ENCODE data around the gene OS9.

OS9 gene

GRCh38 chr12:57734591-57734990 lies 40.7 kb downstream of the OS9 start:
- peak overlapping the region; percentile 68 for H3K27ac Mint-ChIP-seq
- H3K4me3 Mint-ChIP-seq = no peak overlapping the region
- no peaks in the 10 kb centered on the region for H3K27me3 Mint-ChIP-seq
- peaks cover 7% of the 10 kb centered on the region for H3K36me3 Mint-ChIP-seq
- peaks cover 18% of the 10 kb centered on the region for H3K4me1 Mint-ChIP-seq (ENCODE audit: low read depth)
- no peaks in the 10 kb centered on the region for H3K9me3 Mint-ChIP-seq (ENCODE audit: low read depth)

DNA sequence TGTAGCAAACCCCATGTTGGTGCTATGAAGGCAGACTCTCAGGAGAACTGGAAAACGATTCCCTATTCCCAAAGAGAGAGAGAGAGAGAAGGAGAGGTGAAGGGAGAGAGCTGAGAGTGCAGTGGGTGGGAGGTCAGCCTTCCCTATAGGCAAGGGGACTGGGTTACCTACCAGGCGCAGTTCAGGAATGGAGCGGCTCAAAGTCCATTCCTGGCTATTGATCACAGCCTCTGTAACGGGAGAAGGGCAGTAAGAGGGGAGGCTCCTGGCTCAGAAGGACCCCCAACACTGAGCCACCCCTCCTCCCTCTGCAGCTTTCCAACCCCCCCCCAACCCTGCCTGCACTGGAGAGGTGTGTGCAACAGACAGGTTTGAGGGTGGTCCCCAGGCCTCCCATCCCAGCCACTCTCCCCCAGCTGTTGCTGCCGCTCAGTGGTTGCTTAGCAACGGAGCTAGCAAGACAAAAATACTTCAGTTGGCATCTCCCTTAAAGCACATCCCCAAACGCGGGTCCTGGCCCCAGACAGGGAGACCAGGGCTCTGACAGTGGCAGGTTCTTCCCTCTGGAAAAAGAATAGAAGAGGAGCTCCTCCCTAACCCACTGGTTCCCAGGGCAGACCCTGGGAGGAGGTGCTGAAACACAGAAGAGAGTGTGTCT lies 41.4 kb downstream of the OS9 start:
- no peak overlapping the region for H3K27ac Mint-ChIP-seq
- peaks cover 7% of the 10 kb centered on the region for H3K36me3 Mint-ChIP-seq
- H3K4me1 Mint-ChIP-seq (ENCODE audit: low read depth) = peaks cover 24% of the 10 kb centered on the region
- H3K9me3 Mint-ChIP-seq (ENCODE audit: low read depth) = no peaks in the 10 kb centered on the region
- no peak overlapping the region for H3K4me3 Mint-ChIP-seq
- no peaks in the 10 kb centered on the region for H3K27me3 Mint-ChIP-seq

DNA sequence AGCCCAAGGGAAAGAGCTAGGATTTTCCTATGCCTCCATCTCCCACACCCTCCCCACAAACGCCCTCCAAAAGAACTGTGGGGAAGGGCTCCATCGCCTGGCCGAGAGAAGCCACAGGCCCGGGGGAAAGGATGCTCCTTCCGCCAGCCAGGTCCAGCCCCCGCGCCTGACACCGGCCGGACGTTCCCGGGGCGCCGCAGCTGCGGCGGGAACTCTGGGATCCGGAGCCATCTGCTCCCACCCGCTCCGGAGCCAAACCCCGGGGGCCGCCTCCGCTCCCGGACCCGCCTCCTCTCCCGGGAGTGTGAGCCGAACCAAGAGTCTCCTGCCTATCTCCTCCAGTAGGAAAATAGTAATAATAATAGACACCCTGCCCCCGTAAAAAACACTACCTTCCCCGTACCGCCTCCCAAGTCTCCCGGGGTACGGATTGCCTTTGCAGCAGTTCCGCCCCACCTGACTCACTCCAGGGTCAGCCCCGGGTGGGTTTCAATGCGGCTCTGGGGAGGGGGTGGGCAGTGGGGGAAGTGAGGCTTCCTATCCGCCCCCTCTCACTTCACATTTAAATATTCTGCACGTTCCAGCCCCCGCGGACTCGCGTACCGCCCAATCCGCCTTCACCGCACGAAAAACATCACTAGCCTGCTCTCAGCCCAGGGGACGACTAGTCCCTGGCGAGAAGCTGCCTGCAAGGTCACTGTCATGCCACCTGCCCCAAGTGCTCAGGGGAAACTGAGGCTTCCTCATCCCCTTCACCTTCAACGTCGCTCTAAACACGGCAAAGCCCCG lies 42.2 kb downstream of the OS9 start:
- Mint-ChIP-seq H3K9me3 (ENCODE audit: low read depth) (no peaks in the 10 kb centered on the region), H3K4me3 (no peak overlapping the region), H3K27ac (peak overlapping the region; percentile 34), H3K4me1 (ENCODE audit: low read depth) (peaks cover 31% of the 10 kb centered on the region), H3K36me3 (peaks cover 7% of the 10 kb centered on the region), H3K27me3 (no peaks in the 10 kb centered on the region)

GRCh38 chr12:57736741-57737466 lies 43.0 kb downstream of the OS9 start:
- no peak overlapping the region for H3K4me3 Mint-ChIP-seq
- no peaks in the 10 kb centered on the region for H3K9me3 Mint-ChIP-seq (ENCODE audit: low read depth)
- peaks cover 5% of the 10 kb centered on the region for H3K36me3 Mint-ChIP-seq
- peak overlapping the region; percentile 34 for H3K27ac Mint-ChIP-seq
- no peaks in the 10 kb centered on the region for H3K27me3 Mint-ChIP-seq
- peaks cover 38% of the 10 kb centered on the region for H3K4me1 Mint-ChIP-seq (ENCODE audit: low read depth)

- H3K27ac Mint-ChIP-seq = no peak overlapping the region
- no peaks in the 10 kb centered on the region for H3K9me3 Mint-ChIP-seq (ENCODE audit: low read depth)
- peaks cover 5% of the 10 kb centered on the region for H3K36me3 Mint-ChIP-seq
- H3K4me1 Mint-ChIP-seq (ENCODE audit: low read depth) = peaks cover 45% of the 10 kb centered on the region
- no peaks in the 10 kb centered on the region for H3K27me3 Mint-ChIP-seq
- no peak overlapping the region for H3K4me3 Mint-ChIP-seq
These were observed 43.8 kb downstream of the OS9 start for GRCh38 chr12:57737467-57738460.

DNA sequence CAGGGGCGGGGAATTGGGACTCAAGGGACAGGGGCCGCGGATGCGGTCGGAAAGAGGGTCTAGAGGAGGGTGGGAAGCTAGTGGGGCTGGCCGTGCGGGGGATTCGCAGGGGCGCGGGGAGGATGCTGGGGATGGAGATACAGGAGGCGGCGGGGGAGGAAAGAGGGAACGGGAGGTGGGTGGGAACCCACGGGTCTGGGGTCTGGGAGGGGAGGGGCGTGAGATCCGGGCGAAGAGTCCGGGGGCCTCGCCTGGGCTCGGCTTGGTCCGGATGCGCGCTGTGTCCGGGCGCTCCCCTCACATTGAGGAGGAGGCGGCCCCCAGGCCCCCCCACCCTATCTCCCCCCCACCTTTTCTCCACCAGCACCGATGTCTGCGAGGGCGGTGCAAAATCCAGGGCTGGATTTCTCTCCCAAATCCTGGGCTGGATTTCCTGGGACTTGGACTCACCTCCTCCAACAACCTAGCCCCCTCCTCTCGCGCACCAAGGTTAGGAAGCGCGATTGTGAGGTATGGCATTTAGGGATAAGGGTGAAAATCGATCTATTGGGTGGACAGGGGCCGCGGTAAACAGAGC lies 44.8 kb downstream of the OS9 start, which contains the start of gene AGAP2:
TSS of gene AGAP2 (minus strand) at position 82 of the 577 bp plus-strand sequence. CDS start 496 bp downstream, outside the sequence.
- H3K27me3 Mint-ChIP-seq = no peaks in the 10 kb centered on the region
- H3K4me1 Mint-ChIP-seq (ENCODE audit: low read depth) = peaks cover 48% of the 10 kb centered on the region
- peak within 1 kb of the TSS; percentile 79 for H3K4me3 Mint-ChIP-seq
- H3K9me3 Mint-ChIP-seq (ENCODE audit: low read depth) = no peaks in the 10 kb centered on the region
- peak within 1 kb of the TSS; percentile 69 for H3K27ac Mint-ChIP-seq
- H3K36me3 Mint-ChIP-seq = peaks cover 5% of the 10 kb centered on the region

DNA sequence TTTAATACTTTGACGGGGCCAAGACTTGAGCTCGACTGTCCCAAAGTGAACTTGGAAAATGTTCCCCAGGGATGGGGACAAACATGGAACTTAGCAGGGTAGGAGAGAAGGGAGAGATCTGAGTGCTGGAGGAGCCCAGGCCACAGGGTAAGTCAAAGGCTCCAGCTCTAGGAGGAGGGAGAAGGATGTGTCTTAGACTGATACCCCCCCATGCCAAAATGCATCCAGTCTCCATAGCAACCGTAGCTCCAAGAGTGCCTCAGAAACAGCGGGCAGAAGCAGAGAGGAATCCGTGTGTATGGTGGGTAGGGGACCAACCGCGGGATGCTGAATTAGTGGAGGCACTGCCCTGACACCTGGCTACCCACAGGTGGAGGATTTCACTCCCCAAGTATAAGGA lies 45.5 kb downstream of the OS9 start:
- Mint-ChIP-seq H3K36me3 (peaks cover 3% of the 10 kb centered on the region), H3K4me1 (ENCODE audit: low read depth) (peaks cover 55% of the 10 kb centered on the region), H3K4me3 (peak overlapping the region; percentile 79), H3K27me3 (no peaks in the 10 kb centered on the region), H3K27ac (peak overlapping the region; percentile 69), H3K9me3 (ENCODE audit: low read depth) (no peaks in the 10 kb centered on the region)

DNA sequence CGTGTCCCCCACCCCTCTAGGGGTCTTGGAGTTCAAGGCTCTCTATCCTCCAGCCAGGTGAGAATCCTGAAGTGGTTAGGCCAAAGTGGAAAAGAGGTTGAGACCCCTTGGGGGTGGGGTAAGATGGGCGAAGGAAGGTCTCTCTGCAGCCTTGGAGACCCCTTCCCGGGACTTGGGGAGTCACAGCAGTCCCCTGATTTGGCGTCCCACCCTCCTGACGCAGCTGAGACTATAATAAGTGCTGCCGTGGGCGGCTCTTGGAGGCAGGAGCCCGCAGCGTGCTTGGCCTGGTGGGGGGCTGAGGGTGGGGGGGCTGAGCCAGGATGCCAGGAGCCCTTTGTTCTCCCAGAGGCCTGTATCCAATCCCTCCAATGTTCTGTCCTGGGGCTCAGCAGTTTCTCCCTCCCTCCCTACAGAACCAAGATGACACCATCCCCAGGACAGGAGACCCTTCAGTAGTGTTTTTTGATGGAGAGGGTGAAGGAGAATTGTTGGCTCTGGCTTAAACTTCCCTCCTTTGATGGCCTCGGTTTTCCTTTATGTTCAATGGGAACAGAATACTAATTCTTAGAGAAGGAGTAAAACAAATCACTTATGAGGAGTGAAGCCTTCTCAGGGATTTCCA lies 46.1 kb downstream of the OS9 start:
- peaks cover 58% of the 10 kb centered on the region for H3K4me1 Mint-ChIP-seq (ENCODE audit: low read depth)
- H3K9me3 Mint-ChIP-seq (ENCODE audit: low read depth) = no peaks in the 10 kb centered on the region
- peak overlapping the region; percentile 90 for H3K4me3 Mint-ChIP-seq
- no peaks in the 10 kb centered on the region for H3K27me3 Mint-ChIP-seq
- no peaks in the 10 kb centered on the region for H3K36me3 Mint-ChIP-seq
- H3K27ac Mint-ChIP-seq = peak overlapping the region; percentile 69

GRCh38 chr12:57740656-57741412 lies 46.9 kb downstream of the OS9 start:
- Mint-ChIP-seq H3K4me1 (ENCODE audit: low read depth) (peaks cover 61% of the 10 kb centered on the region), H3K36me3 (no peaks in the 10 kb centered on the region)

DNA sequence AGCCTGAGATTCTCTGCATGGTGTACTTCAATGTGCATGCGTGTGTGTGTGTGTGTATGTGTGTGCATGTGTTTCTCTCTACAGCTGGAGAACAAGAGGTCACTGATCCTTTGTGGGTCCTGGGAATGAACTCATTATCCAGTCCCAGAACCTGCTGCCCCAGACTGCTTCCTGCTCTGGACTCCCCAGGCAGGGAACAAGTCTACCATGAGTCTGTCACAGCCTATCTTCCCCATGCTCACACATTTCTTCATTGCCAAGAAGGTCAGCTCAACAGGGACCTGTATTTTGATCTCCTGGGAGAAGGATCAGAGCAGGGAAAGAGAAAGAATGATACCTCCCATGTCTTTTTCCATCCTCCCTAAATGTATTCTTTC lies 47.5 kb downstream of the OS9 start:
- no peaks in the 10 kb centered on the region for H3K9me3 Mint-ChIP-seq (ENCODE audit: low read depth)

More at GRCh38 chr12:57740656-57741412, 46.9 kb downstream of the OS9 start:
- Mint-ChIP-seq H3K4me3 (peak overlapping the region; percentile 90), H3K27ac (peak overlapping the region; percentile 83), H3K9me3 (ENCODE audit: low read depth) (no peaks in the 10 kb centered on the region), H3K27me3 (no peaks in the 10 kb centered on the region)

GRCh38 chr12:57741844-57742738 lies 48.2 kb downstream of the OS9 start:
- Mint-ChIP-seq H3K4me3 (peak overlapping the region; percentile 90), H3K9me3 (ENCODE audit: low read depth) (no peaks in the 10 kb centered on the region), H3K27ac (peak overlapping the region; percentile 83), H3K4me1 (ENCODE audit: low read depth) (peaks cover 64% of the 10 kb centered on the region), H3K36me3 (no peaks in the 10 kb centered on the region), H3K27me3 (no peaks in the 10 kb centered on the region)

More for the DNA sequence above, 47.5 kb downstream of the OS9 start:
- Mint-ChIP-seq H3K4me1 (ENCODE audit: low read depth) (peaks cover 65% of the 10 kb centered on the region), H3K36me3 (no peaks in the 10 kb centered on the region), H3K27ac (peak overlapping the region; percentile 83), H3K27me3 (no peaks in the 10 kb centered on the region), H3K4me3 (peak overlapping the region; percentile 90)

DNA sequence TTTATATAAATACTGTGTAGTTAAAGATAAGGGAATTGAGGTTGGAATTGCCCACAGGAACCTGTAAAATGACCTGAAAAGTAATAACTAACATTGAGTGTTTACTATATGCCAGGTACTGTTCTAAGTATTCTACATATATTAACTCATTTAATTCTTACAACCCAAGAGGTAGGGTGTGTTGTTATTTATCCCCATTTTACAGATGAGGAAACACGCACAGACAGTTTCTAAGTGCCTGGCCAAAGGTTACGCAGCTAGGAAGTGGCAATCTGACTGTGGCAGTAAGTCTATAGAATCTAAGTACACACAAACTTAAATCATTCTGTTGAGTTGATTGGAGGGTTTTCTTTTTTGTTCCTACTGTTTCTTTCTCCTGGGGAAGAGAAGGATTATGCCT lies 49.8 kb downstream of the OS9 start:
- peak overlapping the region; percentile 6 for H3K27ac Mint-ChIP-seq
- H3K36me3 Mint-ChIP-seq = no peaks in the 10 kb centered on the region
- H3K4me1 Mint-ChIP-seq (ENCODE audit: low read depth) = peaks cover 65% of the 10 kb centered on the region
- H3K4me3 Mint-ChIP-seq = peak overlapping the region; percentile 96
- no peaks in the 10 kb centered on the region for H3K27me3 Mint-ChIP-seq
- H3K9me3 Mint-ChIP-seq (ENCODE audit: low read depth) = no peaks in the 10 kb centered on the region
